NCI-H748 treated with DMSO at 0.1 percent for 48 hours (cell line): ENCODE results near the gene ODAD3.
"Not testable (repeated sequence)": the region's sequence is repeated elsewhere in the genome, so short reads cannot be mapped to it uniquely, and the experiment has no call there.

ENCODE experiments used
- DNase-seq: peaks from one replicate; lab custom pipeline; 2025; lab: John Stamatoyannopoulos, UW

The ODAD3 gene

DNA sequence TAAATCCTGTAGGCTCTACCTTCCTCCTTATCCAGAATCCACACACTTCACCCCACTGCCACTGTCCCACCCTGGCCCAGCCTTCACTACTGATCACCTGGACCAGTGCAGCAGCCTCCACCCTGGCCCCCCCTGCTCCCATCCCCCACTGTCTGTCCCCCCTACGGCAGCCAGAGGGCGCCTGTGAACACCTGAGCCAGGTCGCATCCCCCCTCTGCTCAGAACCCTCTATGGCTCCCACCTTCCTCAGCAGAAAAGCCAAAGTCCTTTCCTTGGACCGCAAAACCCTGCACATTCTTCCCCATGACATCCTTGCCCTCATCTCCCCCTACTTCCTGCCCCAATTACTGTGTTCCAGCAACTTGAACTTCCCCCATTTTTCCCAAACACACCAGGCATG lies 25.3 kb upstream of the ODAD3 start:
- no peak for DNase-seq

DNA sequence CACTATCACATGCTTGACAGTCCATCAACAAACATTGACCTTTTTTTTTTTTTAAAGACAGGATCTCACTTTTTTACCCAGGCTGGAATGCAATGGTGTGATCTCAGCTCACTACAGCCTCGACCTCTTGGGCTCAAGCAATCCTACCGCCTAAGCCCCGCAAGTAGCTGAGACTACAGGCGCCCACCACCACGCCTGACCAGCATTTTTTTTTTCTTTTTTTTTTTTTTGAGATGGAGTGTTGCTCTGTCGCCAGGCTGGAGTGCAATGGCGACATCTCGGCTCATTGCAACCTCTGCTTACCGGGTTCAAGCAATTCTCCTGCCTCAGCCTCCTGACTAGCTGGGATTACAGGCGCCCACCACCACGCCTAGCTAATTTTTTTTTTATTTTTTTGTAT lies 24.0 kb upstream of the ODAD3 start:
- not testable (repeated sequence) for DNase-seq

DNA sequence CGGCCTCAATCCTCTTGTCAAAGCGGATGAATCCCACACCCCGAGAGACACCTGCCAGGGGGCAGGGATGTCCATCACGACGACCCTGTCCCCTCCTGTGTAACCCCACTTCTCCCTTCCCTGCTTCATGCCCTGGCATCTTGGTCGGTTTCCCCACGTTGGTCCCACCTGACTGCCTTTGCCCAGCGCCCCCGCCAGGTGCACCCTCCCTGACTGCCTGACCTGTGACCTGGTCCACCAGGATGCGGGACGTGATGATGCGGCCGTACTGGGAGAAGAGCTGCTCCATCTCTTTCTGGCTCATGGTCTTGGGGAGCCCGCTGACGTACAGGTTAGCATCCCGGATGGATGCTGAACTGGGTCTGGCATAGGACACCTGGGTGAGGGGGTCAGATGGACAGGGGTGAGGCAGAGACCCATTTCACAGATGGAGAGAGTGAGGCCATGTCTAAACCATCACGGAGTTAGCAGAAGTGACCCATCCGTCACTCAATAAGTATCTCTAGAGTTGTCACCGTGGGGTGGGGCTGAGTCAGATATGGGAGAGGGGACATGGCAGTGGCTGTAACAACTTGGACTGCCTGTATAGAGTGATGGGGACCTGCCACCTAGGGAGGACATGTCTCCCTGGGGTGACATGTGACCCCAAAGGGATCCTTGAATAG lies 23.4 kb upstream of the ODAD3 start:
- DNase-seq, result no peak

DNA sequence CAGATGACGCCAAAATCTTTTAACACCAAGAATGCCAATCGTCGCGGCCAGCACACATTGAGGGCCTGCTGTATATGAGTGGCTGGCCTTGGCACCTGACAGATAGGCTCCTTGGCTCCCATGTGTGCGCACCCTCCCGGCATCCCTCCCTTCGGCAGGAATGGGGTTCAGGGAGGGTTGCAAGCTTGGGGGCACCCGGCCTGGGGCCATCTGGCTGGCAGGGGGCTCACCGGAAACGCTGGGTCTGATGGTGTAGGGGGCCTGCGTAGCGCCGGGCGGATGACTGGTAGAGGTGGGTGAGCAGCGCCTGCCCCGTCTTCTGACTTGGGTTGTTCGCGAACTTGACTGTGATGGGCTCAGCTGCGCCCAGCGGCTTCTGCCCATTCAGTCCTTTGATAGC lies 22.9 kb upstream of the ODAD3 start:
- no peak for DNase-seq

DNA sequence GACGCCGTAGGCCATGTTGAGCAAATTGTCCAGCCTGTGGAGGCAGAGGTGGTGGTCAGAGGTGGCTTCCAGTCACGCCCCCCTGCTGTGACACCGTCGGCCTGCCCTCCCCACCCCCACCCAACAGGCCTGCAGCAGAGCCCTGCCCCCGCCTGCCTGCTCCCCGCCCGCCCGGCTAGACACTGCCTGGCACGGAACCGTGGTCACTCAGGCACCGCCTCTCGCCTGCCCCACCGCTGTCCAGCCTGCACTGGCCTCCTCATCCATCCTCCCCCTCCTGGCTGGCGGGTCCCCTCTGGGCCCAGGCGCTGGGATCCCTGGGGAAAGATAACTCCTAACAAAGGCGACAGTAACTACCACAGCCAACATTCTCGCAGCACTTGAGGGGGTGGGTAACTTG lies 22.2 kb upstream of the ODAD3 start:
- no peak for DNase-seq

DNA sequence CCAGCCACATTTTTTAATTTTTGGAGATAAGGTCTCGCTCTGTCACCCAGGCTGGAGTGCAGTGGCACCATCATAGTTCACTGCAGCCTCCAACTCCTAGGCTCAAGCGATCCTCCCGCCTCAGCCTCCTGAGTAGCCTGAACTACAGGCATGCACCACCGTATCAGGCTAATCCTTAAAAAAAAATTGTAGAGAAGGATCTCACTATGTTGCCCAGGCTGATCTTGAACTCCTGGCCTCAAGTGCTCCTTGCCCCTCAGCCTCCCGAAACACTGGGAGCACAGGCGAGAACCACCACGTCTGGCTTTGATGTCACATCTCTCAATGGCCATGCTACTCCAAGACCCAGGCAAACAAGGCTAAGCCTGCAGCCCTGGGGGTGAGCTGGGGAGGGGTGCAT lies 21.7 kb upstream of the ODAD3 start:
- DNase-seq, result no peak

DNA sequence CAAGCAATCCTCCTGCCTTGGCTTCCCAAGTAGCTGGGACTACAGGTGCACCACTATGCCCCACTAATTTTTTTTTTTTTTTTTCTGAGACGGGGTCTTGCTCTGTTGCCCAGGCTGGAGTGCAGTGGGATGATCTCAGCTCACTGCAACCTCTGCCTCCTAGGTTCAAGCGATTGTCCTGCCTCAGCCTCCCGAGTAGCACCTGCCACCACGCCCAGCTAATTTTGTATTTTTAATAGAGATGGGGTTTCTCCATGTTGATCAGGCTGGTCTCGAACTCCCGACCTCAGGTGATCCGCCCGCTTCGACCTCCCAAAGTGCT lies 20.3 kb upstream of the ODAD3 start:
- not testable (repeated sequence) for DNase-seq

DNA sequence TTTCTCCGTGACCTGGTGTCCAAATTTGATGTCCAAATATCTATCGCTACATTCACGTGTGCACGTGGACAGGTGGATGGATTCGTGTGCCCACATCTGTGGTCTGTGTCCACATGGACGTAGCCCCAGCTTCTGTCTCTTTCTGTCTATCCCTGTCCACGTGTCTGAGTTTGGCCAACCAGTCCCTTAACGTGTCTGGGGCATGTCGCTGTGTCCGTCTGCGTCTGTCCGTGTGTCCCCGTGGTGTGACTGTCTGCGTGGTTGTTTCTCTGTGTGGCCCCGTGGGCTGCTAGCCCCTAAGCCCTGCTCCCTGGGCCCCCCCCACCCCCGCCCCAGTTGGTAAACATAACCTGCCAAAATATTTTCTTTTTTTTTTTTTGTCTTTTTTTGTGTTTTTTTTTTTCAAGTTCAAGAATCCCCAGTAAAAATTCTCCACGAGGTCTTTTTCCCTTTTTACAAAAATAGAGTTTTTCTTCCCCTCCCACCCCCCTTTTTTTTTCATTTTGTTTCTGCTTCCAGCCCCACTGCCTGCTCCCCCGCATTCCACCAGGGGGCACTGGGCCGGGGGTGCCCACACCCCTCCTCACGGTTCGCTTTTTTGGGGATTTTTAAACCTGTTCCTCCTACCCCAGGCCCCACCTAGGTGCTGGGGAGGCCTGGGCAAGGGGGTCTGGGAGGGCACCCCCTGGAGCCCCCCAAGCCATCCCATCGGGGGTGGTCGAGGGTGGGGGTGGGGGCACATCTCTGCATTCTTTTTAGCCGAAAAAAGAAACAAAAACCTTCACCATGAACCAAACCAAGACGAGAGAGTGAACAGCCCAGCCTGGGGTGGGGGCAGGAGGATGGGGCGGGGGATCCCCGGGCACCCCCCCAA lies 18.8 kb upstream of the ODAD3 start:
- DNase-seq, result no peak

DNA sequence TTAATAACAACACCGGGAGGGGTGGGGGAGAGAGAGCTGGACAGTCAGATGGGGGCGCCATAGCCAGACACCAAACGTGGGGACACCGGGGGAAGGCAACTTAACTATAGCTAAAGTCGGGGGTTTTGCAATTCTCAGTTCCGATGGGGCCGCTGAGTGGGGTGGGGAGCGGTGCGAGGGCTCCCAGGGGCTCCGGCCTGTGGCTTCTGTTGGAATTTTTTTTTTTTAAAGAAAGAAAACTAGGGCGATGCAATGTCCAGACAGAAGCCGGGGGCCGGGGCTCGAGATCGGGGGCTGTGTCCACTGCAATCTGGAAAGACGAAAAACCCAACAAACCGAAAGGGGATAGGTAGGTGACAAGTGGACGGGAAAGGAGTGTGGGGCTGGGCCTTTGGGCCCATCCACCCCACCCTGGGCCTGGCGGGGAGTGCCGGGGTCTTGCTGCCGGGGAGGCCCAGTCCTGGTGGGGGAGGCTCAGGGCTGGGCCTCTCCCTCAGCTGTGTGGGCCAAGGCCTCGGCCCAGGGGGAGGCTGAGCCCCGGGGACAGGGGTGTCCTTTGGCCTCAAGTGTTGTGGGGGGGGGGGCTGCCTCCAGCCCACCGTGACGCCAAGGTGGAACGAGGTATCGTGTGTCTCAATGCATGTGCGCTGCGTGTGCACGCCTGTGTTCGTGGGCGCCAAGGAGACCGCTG lies 17.8 kb upstream of the ODAD3 start:
- no peak for DNase-seq

DNA sequence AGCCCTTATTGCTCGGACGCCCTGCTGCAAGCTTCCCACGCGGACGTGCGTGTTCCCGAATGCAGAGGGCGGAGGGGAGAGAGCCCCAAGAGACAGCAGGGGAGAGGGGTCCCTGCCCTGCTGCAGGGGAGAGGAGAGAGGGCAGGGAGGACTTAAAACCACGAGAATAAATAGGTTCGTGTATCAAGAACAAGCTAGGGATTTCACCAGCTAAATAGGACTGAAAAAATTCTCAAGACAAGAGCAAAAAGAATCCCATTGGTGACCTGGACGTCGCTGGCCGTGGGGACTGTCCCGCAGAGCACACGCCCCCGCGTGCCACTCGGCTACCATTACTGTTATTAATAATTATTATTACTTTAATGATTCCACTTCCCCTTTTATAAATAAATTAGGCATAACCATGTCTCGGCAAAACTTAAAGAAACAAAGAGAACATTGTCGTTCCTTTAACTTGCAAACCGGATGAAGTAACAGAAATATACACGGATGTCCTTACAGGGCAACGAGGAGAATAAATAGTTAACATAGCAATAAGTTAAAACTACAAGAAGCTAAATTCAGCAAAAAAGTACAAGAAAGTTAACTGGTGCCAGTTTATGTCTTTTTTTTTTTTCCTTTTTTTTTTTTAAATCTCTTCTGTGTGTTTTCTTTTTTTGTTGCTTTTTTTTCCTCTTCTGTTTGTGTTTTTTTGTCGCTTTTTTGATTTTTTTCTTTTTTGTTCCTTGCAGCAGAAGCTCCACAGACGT lies 17.1 kb upstream of the ODAD3 start:
- no peak for DNase-seq

DNA sequence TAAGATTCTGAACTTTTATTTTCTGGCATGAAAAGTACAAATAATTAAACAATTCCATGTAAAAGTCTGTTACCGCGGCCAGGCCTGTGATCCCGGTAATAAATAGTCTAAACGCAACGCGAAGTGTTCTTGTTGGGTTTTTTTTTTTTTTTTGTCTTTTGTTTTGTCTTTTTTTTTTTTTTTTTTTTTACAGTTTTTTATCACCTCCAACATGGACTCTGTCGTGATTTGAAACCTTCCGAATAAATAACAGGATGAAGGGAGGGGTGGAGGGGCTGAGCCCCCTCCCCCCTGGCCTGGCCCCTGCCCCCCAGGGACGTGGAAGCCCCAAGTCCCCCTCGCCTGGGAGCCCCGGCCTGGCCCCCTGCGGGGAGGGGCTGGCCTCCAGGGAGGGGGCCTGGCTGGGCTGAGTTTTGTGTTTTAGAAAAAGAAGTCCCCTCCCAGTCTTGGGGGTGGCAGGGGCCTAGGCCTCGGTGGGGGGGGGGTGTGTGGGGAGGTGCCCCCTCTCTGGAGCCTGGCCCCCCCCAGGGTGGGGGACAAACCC lies 16.5 kb upstream of the ODAD3 start:
- no peak for DNase-seq

DNA sequence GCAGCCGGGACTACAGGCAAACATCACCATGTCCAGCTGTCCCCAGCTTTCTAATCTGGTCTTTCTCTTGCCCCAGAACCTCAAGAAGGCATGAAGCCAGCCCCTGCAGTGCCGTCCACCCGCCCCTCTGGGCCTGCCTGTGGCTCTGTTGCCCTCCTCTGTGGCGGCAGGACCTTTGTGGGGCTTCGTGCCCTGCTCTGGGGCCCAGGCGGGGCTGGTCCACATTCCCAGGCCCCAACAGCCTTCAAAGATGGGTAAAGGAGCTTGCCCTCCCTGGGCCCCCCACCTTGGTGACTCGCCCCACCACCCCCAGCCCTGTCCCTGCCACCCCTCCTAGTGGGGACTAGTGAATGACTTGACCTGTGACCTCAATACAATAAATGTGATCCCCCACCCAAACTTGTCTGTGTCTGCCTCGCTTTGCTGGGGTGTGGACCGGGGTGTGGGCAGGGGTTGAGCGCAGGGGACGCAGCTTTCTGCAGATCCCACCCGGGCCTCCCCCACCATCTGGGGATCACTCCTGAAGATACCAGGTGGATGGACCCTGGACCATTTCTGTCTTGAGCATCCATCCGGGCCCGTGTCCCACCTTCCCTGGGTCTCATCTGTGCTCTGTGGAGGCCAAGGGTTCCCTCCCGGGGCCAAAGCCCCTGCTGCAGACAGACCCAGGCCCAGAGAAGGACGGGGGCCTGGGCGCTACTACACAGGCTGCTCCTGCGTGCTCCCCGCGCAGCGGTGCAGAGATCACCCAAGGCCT lies 15.8 kb upstream of the ODAD3 start:
- DNase-seq, result no peak

DNA sequence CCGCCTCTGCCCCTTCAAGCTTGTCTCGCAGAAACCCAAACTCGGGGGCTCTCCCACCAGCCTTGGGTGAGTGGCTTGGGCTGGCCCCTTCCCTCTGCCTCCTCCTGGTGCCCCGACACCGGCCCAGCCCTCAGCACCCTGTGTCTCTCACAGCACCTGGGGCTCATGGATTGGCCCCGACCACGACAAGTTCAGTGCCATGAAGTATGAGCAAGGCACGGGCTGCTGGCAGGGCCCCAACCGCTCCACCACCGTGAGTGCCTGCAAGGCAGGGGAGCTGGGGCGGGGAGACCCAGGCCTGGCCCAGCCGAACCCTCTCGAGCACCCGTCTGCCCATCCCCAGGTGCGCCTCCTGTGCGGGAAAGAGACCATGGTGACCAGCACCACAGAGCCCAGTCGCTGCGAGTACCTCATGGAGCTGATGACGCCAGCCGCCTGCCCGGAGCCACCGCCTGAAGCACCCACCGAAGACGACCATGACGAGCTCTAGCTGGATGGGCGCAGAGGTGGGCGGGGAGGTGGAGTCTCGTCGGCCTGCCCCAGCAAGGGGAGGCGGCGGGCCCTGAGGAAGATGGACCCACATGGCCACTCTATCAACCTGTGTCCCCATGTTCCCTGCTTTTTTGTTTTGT lies 14.1 kb upstream of the ODAD3 start:
- no peak for DNase-seq

DNA sequence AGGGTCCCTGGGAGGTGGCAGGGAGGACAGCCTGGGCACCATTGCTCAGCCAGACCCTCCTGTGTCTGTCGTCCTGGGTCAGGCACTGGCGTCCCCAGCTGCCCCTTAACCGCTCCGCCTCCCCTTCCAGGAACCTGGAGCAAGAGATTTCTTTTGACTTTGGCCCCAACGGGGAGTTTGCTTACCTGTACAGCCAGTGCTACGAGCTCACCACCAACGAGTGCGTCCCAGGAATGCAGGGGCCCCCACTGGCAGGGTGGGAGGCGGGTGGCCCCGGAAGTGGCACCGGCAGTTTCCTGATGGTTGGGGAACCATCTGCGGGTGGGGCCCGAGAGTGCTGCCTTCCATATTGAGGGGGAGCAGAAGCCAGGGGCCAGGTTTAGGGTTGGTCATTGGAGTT lies 13.5 kb upstream of the ODAD3 start:
- DNase-seq, result no peak

DNA sequence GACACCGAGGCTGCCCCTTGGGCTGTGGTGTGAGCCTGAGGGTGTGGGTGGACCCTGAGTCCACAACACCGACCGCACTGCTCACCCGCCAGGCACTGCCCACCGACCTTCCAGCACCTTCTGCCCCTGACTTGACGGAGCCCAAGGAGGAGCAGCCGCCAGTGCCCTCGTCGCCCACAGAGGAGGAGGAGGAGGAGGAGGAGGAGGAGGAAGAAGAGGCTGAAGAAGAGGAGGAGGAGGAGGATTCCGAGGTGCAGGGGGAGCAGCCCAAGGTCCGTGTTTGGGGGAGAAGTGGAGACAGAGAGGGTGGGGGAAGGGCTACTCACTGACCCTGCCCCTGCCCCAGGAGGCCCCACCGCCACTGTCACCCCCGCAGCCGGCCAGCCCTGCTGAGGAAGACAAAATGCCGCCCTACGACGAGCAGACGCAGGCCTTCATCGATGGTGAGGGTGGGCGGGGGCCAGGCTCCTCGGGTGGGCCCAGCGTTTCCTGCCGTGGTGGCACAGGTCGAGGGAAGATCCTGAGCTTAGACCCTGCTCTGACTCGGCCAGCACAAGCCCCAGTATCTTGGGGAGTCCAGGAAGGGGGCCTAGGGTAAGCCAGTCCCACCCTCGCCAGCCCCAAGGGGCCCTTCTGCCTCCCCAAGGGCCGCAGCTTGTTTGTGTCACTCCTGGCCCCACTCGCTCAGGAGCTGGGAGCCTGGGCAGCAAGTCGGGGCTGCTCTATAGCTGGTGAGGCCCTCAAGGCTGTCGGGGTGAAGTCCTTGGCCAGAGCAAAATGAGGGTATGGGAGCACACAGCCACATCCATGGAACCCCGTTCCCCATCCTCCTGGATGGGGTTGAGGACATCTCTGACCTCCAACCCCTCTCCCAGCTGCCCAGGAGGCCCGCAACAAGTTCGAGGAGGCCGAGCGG lies 12.7 kb upstream of the ODAD3 start:
- DNase-seq, result no peak

DNA sequence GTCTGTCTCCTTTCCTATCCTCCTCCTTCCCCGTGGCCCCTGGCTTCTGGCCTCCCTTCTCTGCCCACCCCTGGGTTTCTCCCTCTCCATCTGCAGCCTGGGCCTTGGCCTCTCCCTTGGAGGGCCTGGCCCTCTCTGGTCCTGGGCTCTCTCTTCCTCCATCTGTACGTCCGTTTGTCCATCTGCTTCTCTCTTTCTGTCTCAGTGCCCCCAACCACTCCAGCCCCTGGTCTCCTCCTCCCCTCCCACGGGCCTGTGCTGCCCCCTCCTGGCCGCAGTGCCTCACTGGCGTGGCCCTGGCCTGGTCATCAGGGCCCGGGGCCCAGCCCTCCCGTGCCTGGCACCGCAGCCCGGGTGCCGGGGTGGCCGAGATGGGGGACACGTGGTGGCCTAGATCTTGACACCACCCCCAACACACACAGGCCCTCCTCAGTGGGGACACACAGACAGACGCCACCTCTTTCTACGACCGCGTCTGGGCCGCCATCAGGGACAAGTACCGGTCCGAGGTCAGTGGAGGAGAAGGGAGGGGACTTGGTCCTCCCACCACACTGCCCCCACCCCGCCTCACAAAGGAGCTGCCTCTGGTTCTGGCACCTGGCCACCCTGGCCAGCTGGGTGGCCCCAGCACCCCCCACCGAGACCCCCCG lies 11.9 kb upstream of the ODAD3 start:
- no peak for DNase-seq

DNA sequence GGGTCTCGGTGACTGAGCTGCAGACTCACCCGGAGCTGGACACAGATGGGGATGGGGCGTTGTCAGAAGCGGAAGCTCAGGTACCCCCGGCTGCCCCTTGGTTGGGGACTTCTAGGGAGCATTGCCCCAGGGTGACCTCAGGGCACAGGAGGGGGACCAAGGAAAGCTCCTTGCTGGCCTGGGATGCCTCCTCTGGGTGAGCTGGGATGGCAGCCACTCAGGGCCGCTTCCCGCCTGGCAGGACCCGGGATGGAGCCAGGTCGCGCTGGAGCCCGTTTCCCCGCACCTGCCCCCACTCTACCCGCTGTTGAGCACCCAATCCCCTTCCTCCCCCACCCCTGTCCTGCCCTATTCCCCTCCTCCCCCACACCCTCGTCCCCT lies 11.3 kb upstream of the ODAD3 start:
- DNase-seq, result no peak

DNA sequence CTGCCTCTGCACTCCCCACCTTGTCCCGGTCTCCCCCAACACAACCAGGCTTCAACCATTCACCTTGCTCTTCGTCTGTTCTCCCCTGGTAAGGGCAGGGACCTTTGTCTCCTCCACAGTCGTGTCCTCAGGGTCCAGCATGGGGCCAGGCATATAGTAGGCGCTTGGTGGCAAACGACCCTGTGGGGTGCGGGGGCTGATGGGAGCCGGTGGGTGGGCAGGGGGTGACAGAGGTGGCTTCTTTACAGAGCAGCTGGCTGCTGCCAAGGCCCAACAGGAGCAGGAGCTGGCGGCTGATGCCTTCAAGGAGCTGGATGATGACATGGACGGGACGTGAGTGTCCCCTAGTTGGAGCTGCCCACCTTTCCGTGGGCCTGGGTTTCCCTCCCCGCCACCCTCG lies 10.2 kb upstream of the ODAD3 start:
- DNase-seq, result no peak

DNA sequence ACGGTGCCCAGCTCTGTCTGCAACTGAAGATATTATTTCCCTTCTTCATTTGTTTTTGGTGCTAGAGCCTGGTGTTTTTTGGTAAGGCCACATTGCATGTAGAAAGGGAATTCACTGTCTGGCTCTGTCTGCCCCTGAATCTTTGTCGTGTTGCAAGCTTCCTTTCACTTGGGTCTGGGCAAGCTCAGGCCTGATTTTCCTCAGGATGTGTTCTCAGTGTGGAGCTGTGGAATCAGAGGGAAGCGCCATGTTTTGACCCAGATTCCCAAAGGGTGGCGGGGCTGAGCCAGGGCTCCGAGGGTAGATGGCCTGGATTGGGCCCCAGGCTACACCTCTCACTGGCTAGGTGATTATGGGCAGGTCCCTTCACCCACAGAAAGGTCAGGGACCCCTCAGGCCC lies 9.1 kb upstream of the ODAD3 start:
- no peak for DNase-seq
